Smooth muscle cell (in vitro differentiated cells): ENCODE results near the gene WWOX. TPM values are rescaled to one million over a fixed set of nuclear protein-coding genes. Genes with fewer than 3 reads are reported as not detected.

ENCODE experiments used
- DNase-seq: peaks from one replicate; lab custom pipeline; 2025; ENCODE audit not compliant: unreplicated experiment; lab: John Stamatoyannopoulos, UW
- H2AFZ ChIP-seq: fragments of 200-600 bp; sonication (generic); 2 replicates; pipeline ENCODE4 v1.6.0; 2016; ENCODE audit warnings: antibody characterized with exemption, low read depth, mild to moderate bottlenecking
- H3F3A ChIP-seq: fragments of 200-600 bp; sonication (generic); 2 replicates; pipeline ENCODE4 v1.6.0; 2017; ENCODE audit warnings: antibody characterized with exemption, low read depth
- H3K27ac ChIP-seq: fragments of 200-600 bp; sonication (generic); 2 replicates; pipeline ENCODE4 v1.5.1; 2016; ENCODE audit warnings: low read depth, mild to moderate bottlenecking
- H3K27me3 ChIP-seq: fragments of 200-600 bp; sonication (generic); 2 replicates; pipeline ENCODE4 v1.6.1; 2016; ENCODE audit warnings: low read depth, mild to moderate bottlenecking
- H3K36me3 ChIP-seq: fragments of 200-600 bp; sonication (generic); 2 replicates; pipeline ENCODE4 v1.5.1; 2016; ENCODE audit warnings: low read depth
- H3K4me1 ChIP-seq: fragments of 200-600 bp; sonication (generic); 2 replicates; pipeline ENCODE4 v1.5.1; 2016; ENCODE audit warnings: low read depth
- H3K4me2 ChIP-seq: fragments of 200-600 bp; sonication (generic); 2 replicates; pipeline ENCODE4 v1.6.0; 2016; ENCODE audit warnings: mild to moderate bottlenecking
- H3K4me3 ChIP-seq: fragments of 200-600 bp; sonication (generic); 2 replicates; pipeline ENCODE4 v1.5.1; 2016; ENCODE audit warnings: mild to moderate bottlenecking
- H3K79me2 ChIP-seq: fragments of 200-600 bp; sonication (generic); 2 replicates; pipeline ENCODE4 v1.6.0; 2016; ENCODE audit warnings: low read depth, mild to moderate bottlenecking
- H3K9ac ChIP-seq: fragments of 200-600 bp; sonication (generic); 2 replicates; pipeline ENCODE4 v1.6.0; 2016; ENCODE audit warnings: low read depth
- H3K9me3 ChIP-seq: fragments of 200-600 bp; sonication (generic); replicated peaks from 2 replicates; pipeline ENCODE4 v1.5.1; 2016; ENCODE audit warnings: low read depth
- H4K20me1 ChIP-seq: fragments of 200-600 bp; sonication (generic); 2 replicates; pipeline ENCODE4 v1.6.0; 2016; ENCODE audit warnings: low read depth
- WGBS: methylation state at CpG from one replicate; pipeline ENCODE4 v1.1.7; 2016; ENCODE audit warnings: low lambda C conversion rate; 5-methylcytosine and 5-hydroxymethylcytosine counted together
- polyA plus RNA-seq: library from polyadenylated mRNA; unstranded; fragments of >200 nt; fragmentation: Nextera tagmentation; extraction: Ambion mirVana; gene quantifications from 2 replicates; pipeline ENCODE4 v1.2.1, GENCODE V29; 2016
- total RNA-seq: library from RNA; depleted of rRNA; stranded (reverse); fragments of >200 nt; gene quantifications from 2 replicates; pipeline ENCODE4 v1.2.3, GENCODE V29; 2014
- TF ChIP-seq, protein P1 (sequence below): fragments of 200-600 bp; sonication (generic); IDR thresholded peaks from 2 replicates; pipeline ENCODE4 v1.5.1; 2017; ENCODE audit warnings: borderline replicate concordance, mild to moderate bottlenecking, antibody characterized with exemption; ENCODE audit not compliant: insufficient read depth, poor library complexity, severe bottlenecking

The WWOX gene
- total and polyA plus RNA-seq, 2 experiments from 2014 or later, result 7.5 to 14.0 TPM

DNA sequence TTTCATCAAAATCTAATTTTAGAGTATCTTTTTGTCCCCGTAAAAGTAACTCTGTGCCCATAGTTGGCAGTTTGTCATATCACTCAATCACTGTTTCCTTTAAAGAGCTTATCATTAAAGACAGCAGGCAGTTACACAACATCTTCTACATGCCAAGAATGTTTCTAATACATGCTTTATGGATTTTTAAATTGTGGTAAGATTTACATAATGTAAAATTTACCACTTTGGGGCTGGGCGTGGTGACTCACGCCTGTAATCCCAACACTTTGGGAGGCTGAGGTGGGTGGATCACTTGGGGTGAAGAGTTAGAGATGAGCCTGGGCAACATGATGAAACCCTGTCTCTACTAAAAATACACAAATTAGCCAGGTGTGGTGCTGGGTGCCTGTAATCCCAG lies 687.2 kb downstream of the WWOX start:
- no peak overlapping the region for H3K27ac ChIP-seq

DNA sequence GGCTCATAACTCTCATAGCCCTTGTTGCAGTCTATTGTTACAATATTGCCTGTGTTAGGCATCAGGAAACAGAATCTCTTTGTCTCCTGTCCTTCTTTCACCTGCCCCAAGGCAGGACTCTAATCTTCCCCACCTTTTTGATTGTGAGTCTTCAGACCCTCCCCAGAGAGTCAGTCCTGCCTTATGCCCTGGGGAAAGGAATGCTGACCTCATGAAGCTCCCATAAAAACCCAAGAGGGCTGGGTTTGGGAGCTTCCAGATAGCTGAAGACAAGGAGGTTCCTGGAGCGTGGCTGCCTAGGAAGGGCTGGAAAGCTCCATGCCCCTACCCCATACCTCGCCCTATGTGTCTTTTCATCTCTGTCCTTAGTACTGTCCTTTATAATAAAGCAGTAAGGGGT lies 688.8 kb downstream of the WWOX start:
- Histone ChIP-seq H3K36me3 (no peaks in the 10 kb centered on the region), H3K79me2 (no peaks in the 10 kb centered on the region), H3K4me1 (no peaks in the 10 kb centered on the region), H3K27ac (no peak overlapping the region), H4K20me1 (no peaks in the 10 kb centered on the region), H3K27me3 (no peaks in the 10 kb centered on the region), H3K4me2 (no peak overlapping the region), H3K9ac (no peak overlapping the region), H3F3A (no peaks in the 10 kb centered on the region), H3K9me3 (no peaks in the 10 kb centered on the region), H2AFZ (no peak overlapping the region), H3K4me3 (no peak overlapping the region)
- DNase-seq, result no peak
- TF ChIP-seq, protein P1, sequence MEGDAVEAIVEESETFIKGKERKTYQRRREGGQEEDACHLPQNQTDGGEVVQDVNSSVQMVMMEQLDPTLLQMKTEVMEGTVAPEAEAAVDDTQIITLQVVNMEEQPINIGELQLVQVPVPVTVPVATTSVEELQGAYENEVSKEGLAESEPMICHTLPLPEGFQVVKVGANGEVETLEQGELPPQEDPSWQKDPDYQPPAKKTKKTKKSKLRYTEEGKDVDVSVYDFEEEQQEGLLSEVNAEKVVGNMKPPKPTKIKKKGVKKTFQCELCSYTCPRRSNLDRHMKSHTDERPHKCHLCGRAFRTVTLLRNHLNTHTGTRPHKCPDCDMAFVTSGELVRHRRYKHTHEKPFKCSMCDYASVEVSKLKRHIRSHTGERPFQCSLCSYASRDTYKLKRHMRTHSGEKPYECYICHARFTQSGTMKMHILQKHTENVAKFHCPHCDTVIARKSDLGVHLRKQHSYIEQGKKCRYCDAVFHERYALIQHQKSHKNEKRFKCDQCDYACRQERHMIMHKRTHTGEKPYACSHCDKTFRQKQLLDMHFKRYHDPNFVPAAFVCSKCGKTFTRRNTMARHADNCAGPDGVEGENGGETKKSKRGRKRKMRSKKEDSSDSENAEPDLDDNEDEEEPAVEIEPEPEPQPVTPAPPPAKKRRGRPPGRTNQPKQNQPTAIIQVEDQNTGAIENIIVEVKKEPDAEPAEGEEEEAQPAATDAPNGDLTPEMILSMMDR, result no peak
- WGBS, result 75% methylated on average over 2 of the region's 2 CpGs

More for the DNA sequence above, 687.2 kb downstream of the WWOX start:
- Histone ChIP-seq H4K20me1 (no peaks in the 10 kb centered on the region), H3K9me3 (no peaks in the 10 kb centered on the region), H3F3A (no peaks in the 10 kb centered on the region), H3K4me1 (no peaks in the 10 kb centered on the region), H3K36me3 (no peaks in the 10 kb centered on the region), H3K4me3 (no peak overlapping the region), H3K9ac (no peak overlapping the region), H3K4me2 (no peak overlapping the region), H3K27me3 (no peaks in the 10 kb centered on the region), H3K79me2 (no peaks in the 10 kb centered on the region), H2AFZ (no peak overlapping the region)
- no peak for DNase-seq
- 73% methylated on average over 3 of the region's 3 CpGs for WGBS
- TF ChIP-seq, protein P1, result no peak

DNA sequence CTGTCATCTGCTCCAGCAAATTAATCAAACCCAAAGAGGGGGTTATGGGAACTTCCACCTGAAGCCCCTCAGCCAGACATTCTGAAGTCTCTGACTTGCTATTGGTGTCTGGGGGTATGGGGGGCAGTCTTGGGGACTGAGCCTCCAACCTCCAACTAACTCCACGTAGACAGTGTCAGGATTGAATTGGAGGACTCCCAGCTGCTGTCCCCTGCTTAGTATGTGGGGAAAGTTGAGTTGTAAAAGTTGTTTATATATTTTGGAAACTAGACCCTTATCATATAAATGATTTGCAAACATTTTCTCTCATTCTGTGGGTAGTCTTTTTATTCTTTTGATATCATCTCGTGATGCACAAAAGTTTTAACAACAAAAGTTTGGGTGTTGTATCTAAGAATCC lies 689.2 kb downstream of the WWOX start:
- Histone ChIP-seq H3K9ac (no peak overlapping the region), H4K20me1 (no peaks in the 10 kb centered on the region), H3K27me3 (no peaks in the 10 kb centered on the region), H3K4me2 (no peak overlapping the region), H3K79me2 (no peaks in the 10 kb centered on the region), H3K36me3 (no peaks in the 10 kb centered on the region), H3K4me1 (no peaks in the 10 kb centered on the region), H3K4me3 (no peak overlapping the region), H3F3A (no peaks in the 10 kb centered on the region), H2AFZ (no peak overlapping the region), H3K9me3 (no peaks in the 10 kb centered on the region), H3K27ac (no peak overlapping the region)
- TF ChIP-seq, protein P1, result no peak
- DNase-seq, result no peak
- WGBS, result 79% methylated on average over 2 of the region's 2 CpGs

DNA sequence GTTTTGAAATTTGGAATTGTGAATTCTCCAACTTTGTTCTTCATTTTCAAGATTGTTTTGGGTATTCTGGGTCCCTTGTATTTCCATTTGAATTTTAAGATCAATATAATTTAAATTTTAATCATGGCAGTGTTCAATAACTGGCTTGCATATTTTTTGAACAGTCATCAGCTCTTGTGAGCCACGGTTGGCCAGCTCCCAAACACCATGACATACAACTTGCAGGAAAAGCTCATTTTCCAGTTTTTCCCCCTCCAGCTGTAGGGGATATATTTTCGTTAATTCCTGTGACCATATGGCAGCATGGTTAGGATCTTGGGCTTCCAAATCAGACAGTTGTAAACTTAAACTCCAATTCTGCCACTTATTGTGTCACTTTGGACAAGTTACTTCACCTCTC lies 690.1 kb downstream of the WWOX start:
- H3K4me3 ChIP-seq, result no peak overlapping the region
- H3K36me3 ChIP-seq, result no peaks in the 10 kb centered on the region
- no peak for DNase-seq
- no peaks in the 10 kb centered on the region for H4K20me1 ChIP-seq
- H3K4me2 ChIP-seq, result no peak overlapping the region
- no peak overlapping the region for H3K27ac ChIP-seq
- H3K79me2 ChIP-seq, result no peaks in the 10 kb centered on the region
- H3K4me1 ChIP-seq, result no peaks in the 10 kb centered on the region
- H3K9ac ChIP-seq, result no peak overlapping the region
- TF ChIP-seq, protein P1, result no peak
- no peak overlapping the region for H2AFZ ChIP-seq
- H3K27me3 ChIP-seq, result no peaks in the 10 kb centered on the region
- no peaks in the 10 kb centered on the region for H3K9me3 ChIP-seq
- no peaks in the 10 kb centered on the region for H3F3A ChIP-seq
- WGBS, result 38% methylated on average over 2 of the region's 2 CpGs
